HCT116 (cell line): ENCODE results near the gene SELENON. TPM values are rescaled to one million over a fixed set of nuclear protein-coding genes. Genes with fewer than 3 reads are reported as not detected.

Experiments used
- ATAC-seq: fragments of 200-7000 bp; cut with Tn5 transposase; 2 replicates; pipeline ENCODE4 v1.9.1; 2020; ENCODE audit warnings: mild to moderate bottlenecking, moderate library complexity
- BruUV-seq: library from RNA; stranded (reverse); fragments of 400-500 nt; replicated peaks from 2 replicates; lab custom pipeline; 2021; lab: Mats Ljungman, UMichigan
- CTCF ChIA-PET: fragments of 300-600 bp; sonication (Branson Sonifier 250); formaldehyde crosslinking; loops from one replicate; lab custom pipeline; 2021; ENCODE audit warnings: antibody characterized with exemption; lab: Charles Lee
- POLR2A ChIA-PET: fragments of 300-600, 350-600 bp; sonication (Branson Sonifier 250); formaldehyde crosslinking; loops from one replicate; lab custom pipeline; 2021; ENCODE audit warnings: antibody characterized with exemption; lab: Charles Lee
- RAD21 ChIA-PET, 2 experiments: fragments of 300-600 bp; sonication (Branson Sonifier 250); formaldehyde crosslinking; loops; one replicate each; lab custom pipeline; 2023; ENCODE audit warnings: low total read pairs in 2 of 2; ENCODE audit not compliant: uncharacterized antibody in 2 of 2, unreplicated experiment in 2 of 2, low non-redundant PET in 1 of 2; lab: Charles Lee
- DNase-seq: peaks from one replicate; pipeline ENCODE4 v3.0.0-alpha.2; 2010; ENCODE audit warnings: low read depth, low spot score
- H2AFZ ChIP-seq: fragments of 200-600 bp; shearing (Covaris generic), sonication (generic); 2 replicates; pipeline ENCODE4 v1.6.1; 2017; ENCODE audit warnings: low read depth, mixed run types, mixed read lengths, antibody characterized with exemption, low read length; ENCODE audit not compliant: poor library complexity, severe bottlenecking
- H3K27ac ChIP-seq: 2 replicates; pipeline ENCODE4 v1.5.1; 2012; ENCODE audit warnings: low read depth, low read length
- H3K27me3 ChIP-seq: fragments of 200-600 bp; sonication (generic); 2 replicates; pipeline ENCODE4 v1.6.1; 2016; ENCODE audit warnings: mixed run types, low read length, mixed read lengths; ENCODE audit not compliant: insufficient read depth
- H3K36me3 ChIP-seq, 2 experiments: fragments of 200-500 bp in 1 of 2; fragments of 200-600 bp in 1 of 2; sonication (Bioruptor generic) in 1 of 2; sonication (generic) in 1 of 2; 2 replicates each; pipeline versions ENCODE4 v1.5.1 to v1.6.1; 2014 to 2016; ENCODE audit warnings: low read length in 2 of 2, inconsistent platforms in 1 of 2, mixed read lengths in 1 of 2, mixed run types in 1 of 2; ENCODE audit not compliant: insufficient read depth in 2 of 2, control insufficient read depth in 1 of 2
- H3K4me1 ChIP-seq, 2 experiments: fragments of 200-600 bp in 1 of 2; sonication (generic) in 1 of 2; 2 replicates each; pipeline versions ENCODE4 v1.5.1 to v1.6.1; 2012 to 2017; ENCODE audit warnings: low read length in 2 of 2, inconsistent platforms in 1 of 2, mild to moderate bottlenecking in 1 of 2, mixed read lengths in 1 of 2, mixed run types in 1 of 2, moderate library complexity in 1 of 2; ENCODE audit not compliant: insufficient read depth in 2 of 2, control insufficient read depth in 1 of 2
- H3K4me2 ChIP-seq: fragments of 200-600 bp; sonication (generic); 2 replicates; pipeline ENCODE4 v1.6.1; 2017; ENCODE audit warnings: mixed run types, low read length, mixed read lengths
- H3K4me3 ChIP-seq, 2 experiments: fragments of 200-600 bp in 1 of 2; sonication (generic) in 1 of 2; replicated peaks in 1 of 2; 2 replicates each; pipeline ENCODE4 v1.5.1; 2011 to 2016; ENCODE audit warnings: low read length in 2 of 2, control low read depth in 1 of 2, low read depth in 1 of 2, mild to moderate bottlenecking in 1 of 2, mixed read lengths in 1 of 2, mixed run types in 1 of 2
- H3K79me2 ChIP-seq: fragments of 200-600 bp; sonication (generic); 2 replicates; pipeline ENCODE4 v1.6.1; 2017; ENCODE audit warnings: mild to moderate bottlenecking, mixed run types, low read length, moderate library complexity, mixed read lengths; ENCODE audit not compliant: insufficient read depth
- H3K9ac ChIP-seq: fragments of 200-600 bp; sonication (generic); 2 replicates; pipeline ENCODE4 v1.6.1; 2016; ENCODE audit warnings: low read length, mixed read lengths
- H3K9me2 ChIP-seq: fragments of 200-600 bp; sonication (generic), shearing (Covaris generic); 2 replicates; pipeline ENCODE4 v1.6.1; 2017; ENCODE audit warnings: mixed run types, mild to moderate bottlenecking, moderate library complexity; ENCODE audit not compliant: insufficient read depth
- H3K9me3 ChIP-seq, 2 experiments: fragments of 200-500 bp in 1 of 2; fragments of 200-600 bp in 1 of 2; sonication (Bioruptor generic) in 1 of 2; sonication (generic) in 1 of 2; 2 replicates each; pipeline ENCODE4 v1.6.1; 2014 to 2017; ENCODE audit warnings: low read length in 2 of 2, mixed read lengths in 2 of 2, inconsistent platforms in 1 of 2, low read depth in 1 of 2, mild to moderate bottlenecking in 1 of 2, mixed run types in 1 of 2, moderate library complexity in 1 of 2; ENCODE audit not compliant: control insufficient read depth in 1 of 2, insufficient read depth in 1 of 2
- H4K20me1 ChIP-seq: fragments of 200-600 bp; sonication (generic), shearing (Covaris generic); 2 replicates; pipeline ENCODE4 v1.6.1; 2017; ENCODE audit warnings: mixed run types, mild to moderate bottlenecking, moderate library complexity; ENCODE audit not compliant: insufficient read depth
- CBX3 ChIP-seq: IDR thresholded peaks from 2 replicates; pipeline ENCODE4 v1.6.1; 2012; ENCODE audit warnings: low read depth
- CEBPB ChIP-seq: IDR thresholded peaks from 2 replicates; pipeline ENCODE4 v1.6.1; 2012; ENCODE audit warnings: low read depth
- EGR1 ChIP-seq: IDR thresholded peaks from 2 replicates; pipeline ENCODE4 v1.6.1; 2012; ENCODE audit warnings: low read depth
- EZH2 ChIP-seq: fragments of 200-600 bp; sonication (generic); IDR thresholded peaks from 2 replicates; pipeline ENCODE4 v1.6.1; 2017; ENCODE audit warnings: antibody characterized with exemption, mixed run types
- POLR2AphosphoS5 ChIP-seq: IDR thresholded peaks from 2 replicates; pipeline ENCODE4 v1.6.1; 2011; ENCODE audit warnings: mild to moderate bottlenecking, low read depth, low read length, moderate library complexity
- RAD21 ChIP-seq: IDR thresholded peaks from 2 replicates; pipeline ENCODE4 v1.6.1; 2012; ENCODE audit warnings: low read depth, mild to moderate bottlenecking
- TCF7L2 ChIP-seq: IDR thresholded peaks from 2 replicates; pipeline ENCODE4 v1.7.0; 2011; ENCODE audit warnings: borderline replicate concordance, inconsistent platforms; ENCODE audit not compliant: insufficient read depth, insufficient read length; ENCODE audit errors: extremely low read depth
- ZFX ChIP-seq: fragments of 450-650 bp; IDR thresholded peaks from 2 replicates; pipeline ENCODE4 v1.6.1; 2017
- intact Hi-C: fragments of 100-400 bp; cut with micrococcal nuclease; formaldehyde crosslinking; loops from 2 replicates; pipeline ENCODE4 v1.10.0; 2022
- total RNA-seq: library from RNA; stranded (reverse); gene quantifications from one replicate; pipeline ENCODE4 v1.2.1, GENCODE V29; 2021; ENCODE audit not compliant: unreplicated experiment
- TF ChIP-seq, protein P1 (sequence below): IDR thresholded peaks from 2 replicates; pipeline ENCODE4 v1.6.1; 2011; ENCODE audit warnings: mild to moderate bottlenecking, low read length, moderate library complexity; ENCODE audit not compliant: insufficient replicate concordance; ENCODE audit errors: extremely low read depth

SELENON gene
- total RNA-seq, 1 experiment from 2014 or later: 85.1 TPM

DNA sequence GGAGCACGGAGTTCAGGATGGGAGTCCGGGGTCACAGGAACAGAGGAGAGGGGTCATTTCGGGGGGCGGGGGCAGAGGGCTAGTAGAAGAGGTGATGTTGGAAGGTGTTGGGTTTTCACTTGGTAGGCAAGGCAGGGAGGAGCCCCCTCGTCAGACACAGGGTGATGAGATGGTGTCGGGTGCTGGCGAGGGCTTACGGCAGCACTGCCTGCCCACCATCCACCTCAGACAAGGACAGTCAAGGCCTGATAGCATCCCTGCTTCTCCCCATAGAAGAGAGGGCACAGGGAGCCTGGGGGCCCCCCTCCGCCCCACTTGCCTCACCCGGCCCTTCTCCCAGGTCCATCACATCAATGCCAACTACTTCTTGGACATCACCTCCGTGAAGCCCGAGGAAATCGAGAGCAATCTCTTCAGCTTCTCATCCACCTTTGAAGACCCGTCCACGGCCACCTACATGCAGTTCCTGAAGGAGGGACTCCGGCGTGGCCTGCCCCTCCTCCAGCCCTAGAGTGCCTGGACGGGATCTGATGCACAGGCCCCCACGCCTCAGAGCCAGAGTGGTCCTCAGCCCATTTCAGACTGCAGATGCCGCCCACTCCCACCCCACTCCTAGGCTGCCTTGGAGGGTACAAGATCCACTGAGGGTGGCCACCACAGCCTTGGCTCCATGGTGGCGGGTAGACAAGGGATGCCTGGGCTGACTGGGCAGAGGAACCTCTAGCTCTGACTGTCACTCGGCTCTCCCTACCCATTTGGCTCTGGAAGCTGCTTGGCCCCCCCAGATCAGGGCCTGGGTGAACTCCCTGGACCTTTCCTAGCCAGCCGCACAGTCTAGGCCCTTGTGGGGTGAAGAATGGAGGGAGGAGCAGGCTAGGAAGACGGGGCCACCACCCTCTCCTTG lies 15.5 kb downstream of the SELENON start:
- Histone ChIP-seq H3K9me3 (no peaks in the 10 kb centered on the region), H3K4me1 (peaks cover 15 to 22% of the 10 kb centered on the region in 2 experiments; a peak in 3 of 4 replicates), H3K4me3 (no peak overlapping the region), H4K20me1 (no peaks in the 10 kb centered on the region), H3K9me2 (no peaks in the 10 kb centered on the region), H3K27ac (no peak overlapping the region), H3K79me2 (peaks cover 5% of the 10 kb centered on the region; the same call in 1 of the 2 replicates), H2AFZ (no peak overlapping the region), H3K27me3 (no peaks in the 10 kb centered on the region), H3K4me2 (no peak overlapping the region), H3K36me3 (no peaks in the 10 kb centered on the region; a peak in 1 of 4 replicates), H3K9ac (no peak overlapping the region)
- BruUV-seq: no TSS peak
- intact Hi-C loops: loop anchor here (5.0 to 10.0 kb wide), 2 partner anchors 82 to 561 kb away; no protein-coding TSS in a partner anchor
- CTCF ChIA-PET: no interaction called here
- no peak for TF ChIP-seq TCF7L2
- no peak for TF ChIP-seq CBX3
- TF ChIP-seq ZFX: no peak
- TF ChIP-seq POLR2AphosphoS5: no peak
- TF ChIP-seq, protein P1, sequence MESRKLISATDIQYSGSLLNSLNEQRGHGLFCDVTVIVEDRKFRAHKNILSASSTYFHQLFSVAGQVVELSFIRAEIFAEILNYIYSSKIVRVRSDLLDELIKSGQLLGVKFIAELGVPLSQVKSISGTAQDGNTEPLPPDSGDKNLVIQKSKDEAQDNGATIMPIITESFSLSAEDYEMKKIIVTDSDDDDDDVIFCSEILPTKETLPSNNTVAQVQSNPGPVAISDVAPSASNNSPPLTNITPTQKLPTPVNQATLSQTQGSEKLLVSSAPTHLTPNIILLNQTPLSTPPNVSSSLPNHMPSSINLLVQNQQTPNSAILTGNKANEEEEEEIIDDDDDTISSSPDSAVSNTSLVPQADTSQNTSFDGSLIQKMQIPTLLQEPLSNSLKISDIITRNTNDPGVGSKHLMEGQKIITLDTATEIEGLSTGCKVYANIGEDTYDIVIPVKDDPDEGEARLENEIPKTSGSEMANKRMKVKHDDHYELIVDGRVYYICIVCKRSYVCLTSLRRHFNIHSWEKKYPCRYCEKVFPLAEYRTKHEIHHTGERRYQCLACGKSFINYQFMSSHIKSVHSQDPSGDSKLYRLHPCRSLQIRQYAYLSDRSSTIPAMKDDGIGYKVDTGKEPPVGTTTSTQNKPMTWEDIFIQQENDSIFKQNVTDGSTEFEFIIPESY: no peak
- no peak for TF ChIP-seq EGR1
- TF ChIP-seq EZH2: no peak
- TF ChIP-seq RAD21: no peak
- TF ChIP-seq CEBPB: no peak
- POLR2A ChIA-PET: interaction anchor here (0.7 to 0.8 kb wide), 2 partner anchors 267 to 322 kb away, joined by 3 read pairs; no protein-coding TSS in a partner anchor
- DNase-seq (no peak), ATAC-seq (no peak)
- RAD21 ChIA-PET: no interaction called here
